GM21737 (cell line): ENCODE measurements around the gene CTBP2.

ENCODE experiments used
- ATAC-seq: cut with Tn5 transposase; IDR thresholded peaks from one replicate; pipeline ENCODE4 v1.9.1; 2021; ENCODE audit warnings: mild to moderate bottlenecking, moderate library complexity; ENCODE audit not compliant: unreplicated experiment

The CTBP2 gene

DNA sequence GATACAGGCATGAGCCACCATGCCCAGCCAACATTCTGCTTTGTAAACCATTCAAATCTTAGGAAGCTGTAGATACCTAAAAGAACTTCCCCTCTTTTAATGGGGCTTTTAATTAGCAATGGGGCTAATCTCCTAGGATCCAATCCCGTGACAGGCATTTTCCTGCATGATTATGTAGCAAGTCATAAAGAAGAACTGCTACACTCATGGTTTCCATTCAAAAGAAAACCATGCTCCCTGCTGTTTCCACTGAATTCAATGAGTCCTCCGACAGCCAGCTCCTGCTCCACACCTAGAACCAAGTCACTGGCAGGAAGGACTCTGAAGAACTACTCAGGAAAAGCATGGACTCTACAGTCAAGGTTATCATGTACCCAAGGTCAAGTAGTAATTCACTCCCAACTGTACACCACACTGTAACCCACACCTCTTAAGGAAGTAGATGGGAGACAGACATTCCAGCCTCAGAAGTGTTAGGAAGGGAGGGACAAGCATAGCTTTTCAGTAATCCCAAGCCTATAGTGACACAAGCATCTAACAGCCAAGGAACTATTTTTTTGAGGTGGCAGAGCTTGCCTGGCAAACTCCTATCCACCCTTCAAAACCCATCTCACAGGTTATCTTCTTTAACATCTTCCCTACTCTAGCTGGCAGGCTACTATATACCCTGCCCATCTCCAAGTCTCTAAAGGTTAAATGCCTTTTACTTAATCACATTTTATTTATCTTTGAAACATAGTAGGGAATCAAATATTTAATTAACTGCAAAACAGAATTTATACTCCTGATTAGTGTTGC is 47.5 kb downstream of the CTBP2 start:
- ATAC-seq = no peak

GRCh38 chr10:125111118-125111727 is 49.1 kb downstream of the CTBP2 start:
- no peak for ATAC-seq

DNA sequence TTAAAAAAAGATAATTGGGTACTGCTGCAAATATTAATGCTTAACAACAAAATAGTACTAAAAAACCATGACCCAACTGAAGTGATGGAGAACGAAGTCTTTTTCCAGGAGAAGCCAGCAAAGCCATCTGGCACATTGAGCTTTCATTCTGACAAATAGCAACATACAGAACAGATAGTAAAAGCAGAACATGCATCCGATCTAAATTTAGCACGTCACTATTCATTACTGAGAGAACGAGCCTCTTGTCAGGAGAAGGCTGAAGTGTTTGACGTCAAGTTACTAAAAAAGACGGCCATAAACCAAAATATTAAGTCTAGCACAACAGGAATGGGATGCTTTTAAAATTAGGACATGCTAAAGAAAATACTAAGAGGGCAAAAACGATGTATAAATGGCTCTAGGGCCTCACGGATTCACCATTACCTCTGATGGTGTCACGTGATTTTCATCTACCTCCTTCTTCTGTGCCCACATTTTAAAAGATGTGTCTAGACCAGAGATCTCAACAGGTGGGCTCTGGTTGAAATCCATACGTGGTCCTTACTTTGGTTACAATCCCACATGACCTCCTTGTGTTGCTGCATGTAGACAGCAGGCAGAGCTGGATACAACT is 52.3 kb downstream of the CTBP2 start:
- no peak for ATAC-seq

- ATAC-seq = no peak
These were observed 53.0 kb downstream of the CTBP2 start for GRCh38 chr10:125107166-125107949.

DNA sequence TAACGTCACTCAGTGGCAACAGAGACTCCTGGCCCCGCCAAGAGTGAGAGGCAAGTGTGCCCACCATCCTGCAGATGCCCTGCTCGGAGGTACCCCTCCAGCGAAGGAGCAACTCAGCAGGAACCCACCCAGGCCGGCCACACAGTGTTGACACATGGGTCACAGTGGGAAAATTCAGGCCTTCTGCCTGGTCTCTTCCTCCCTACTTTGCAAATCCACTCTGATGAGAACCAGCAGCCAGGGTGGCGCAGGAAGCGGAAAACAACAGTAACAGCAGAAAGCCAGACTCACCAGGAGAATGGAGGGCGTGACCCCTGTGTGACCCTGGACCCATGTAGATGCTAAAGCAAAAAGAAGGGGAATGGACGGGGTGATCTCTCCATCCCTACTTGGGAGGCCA is 53.8 kb downstream of the CTBP2 start:
- no peak for ATAC-seq

GRCh38 chr10:125105706-125106255 is 54.6 kb downstream of the CTBP2 start:
- no peak for ATAC-seq

DNA sequence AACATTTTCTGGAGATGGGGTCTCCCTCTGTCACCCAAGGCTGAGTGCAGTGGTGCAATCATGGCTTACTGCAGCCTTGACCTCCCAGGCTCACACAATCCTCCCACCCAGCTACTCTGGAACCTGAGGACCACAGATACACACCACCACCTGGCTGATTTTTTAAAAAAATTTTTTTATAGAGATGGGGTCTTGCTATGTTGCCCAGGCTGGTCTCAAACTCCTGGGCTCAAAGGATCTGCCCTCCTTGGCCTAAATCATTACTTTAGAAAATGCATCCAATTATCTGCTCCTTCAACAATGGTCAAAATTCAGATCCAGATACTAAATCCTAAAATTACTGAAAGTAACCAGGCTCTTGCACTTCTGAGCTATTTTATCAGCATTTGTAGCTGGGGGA is 55.2 kb downstream of the CTBP2 start:
- ATAC-seq = no peak

- ATAC-seq = no peak
These were observed 55.8 kb downstream of the CTBP2 start for GRCh38 chr10:125104559-125104958.

DNA sequence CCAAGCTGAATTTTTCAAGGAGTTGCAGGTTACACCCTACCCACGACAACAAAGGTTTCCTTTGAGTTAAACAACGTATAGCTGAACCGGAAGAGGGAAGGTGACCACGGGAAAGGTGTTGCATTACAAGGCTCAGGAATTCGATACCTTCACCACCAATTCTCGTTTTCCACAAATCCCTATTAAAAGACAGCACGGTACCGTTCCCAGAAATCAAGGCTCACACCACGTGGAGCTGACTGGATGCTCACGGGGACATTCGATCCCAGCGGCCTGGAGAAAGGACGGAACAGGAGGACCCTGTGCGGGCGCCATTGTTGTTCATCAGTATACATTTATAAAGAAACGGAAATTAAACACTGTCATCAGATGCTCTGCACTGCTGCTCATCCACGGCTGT is 56.4 kb downstream of the CTBP2 start:
- no peak for ATAC-seq

DNA sequence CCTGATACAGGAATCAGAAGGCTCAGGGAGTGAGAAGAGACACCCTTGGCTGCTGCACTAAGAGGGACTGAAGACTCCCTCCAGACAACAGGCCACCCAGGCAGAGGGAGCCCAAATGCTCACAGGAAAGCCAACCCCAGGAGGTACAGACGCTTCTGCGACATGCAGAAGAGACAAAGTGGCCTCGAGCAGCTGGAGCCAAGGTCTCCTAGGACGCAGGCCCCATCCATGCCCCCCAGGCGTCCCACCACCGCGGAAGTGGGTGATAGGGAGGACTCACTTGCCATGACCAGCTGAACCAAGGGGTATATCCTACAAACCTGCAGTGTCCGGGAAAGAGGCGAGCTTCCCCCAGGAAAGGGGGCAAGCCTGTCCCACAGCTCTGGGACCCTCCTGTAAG is 56.9 kb downstream of the CTBP2 start:
- ATAC-seq = no peak

DNA sequence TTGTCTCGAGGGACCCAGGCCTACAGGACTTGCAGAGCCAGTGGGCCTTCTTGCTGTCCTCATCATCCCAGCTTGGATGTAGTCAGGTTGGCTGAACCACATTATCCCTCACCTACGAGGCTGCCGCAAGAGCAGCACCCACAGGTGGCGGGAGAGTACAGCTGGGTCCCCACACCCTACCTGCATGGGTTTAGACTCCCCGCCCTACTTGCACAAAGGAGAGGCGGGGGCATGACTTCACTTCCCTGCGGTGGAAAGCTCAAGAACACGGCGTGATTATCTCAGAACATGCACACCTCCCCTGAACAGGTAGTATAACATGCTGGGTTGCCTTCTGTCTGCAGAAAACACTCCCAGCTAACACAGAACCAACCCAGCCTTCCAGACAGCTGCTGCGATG is 57.5 kb downstream of the CTBP2 start:
- no peak for ATAC-seq

DNA sequence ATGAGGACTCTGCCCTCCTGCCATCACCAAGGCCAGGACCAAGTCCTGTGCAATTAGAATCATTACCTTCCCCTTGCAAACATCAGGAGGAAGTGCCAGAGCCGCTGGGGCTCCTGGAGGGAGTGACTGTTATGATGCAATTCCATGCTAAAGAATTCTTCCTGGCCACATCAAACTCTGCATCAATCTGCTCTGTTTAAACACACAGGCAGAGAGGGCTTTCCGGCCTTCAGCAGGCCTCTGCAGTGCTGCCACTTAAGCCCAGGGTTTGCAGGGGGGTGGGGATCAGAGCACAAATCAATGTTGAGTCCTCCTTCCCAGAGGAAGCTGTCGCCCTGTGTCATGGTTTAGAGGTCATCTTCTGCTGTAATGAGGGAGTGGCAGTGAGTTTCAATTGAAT is 58.1 kb downstream of the CTBP2 start:
- no peak for ATAC-seq

GRCh38 chr10:125101581-125101980 is 58.8 kb downstream of the CTBP2 start:
- ATAC-seq = no peak

DNA sequence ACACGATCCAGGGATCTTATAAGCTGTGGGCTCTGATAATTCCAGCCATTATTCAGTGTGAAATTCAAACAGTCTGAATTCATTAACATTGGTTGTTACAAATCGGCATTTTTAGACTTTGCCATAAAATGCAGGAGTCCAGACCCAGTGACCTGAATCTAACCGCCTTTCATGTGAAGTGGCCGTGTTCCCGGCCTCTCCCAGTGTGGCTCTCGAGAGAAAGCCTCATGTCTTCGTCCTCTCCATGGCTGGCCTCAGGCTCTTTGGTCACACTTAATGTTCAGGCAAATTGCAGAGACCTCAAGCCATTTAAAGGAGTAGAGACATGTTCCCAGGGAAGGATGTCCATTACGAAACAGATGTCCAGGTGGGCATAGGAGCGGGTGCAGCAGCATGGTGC is 59.3 kb downstream of the CTBP2 start:
- no peak for ATAC-seq

DNA sequence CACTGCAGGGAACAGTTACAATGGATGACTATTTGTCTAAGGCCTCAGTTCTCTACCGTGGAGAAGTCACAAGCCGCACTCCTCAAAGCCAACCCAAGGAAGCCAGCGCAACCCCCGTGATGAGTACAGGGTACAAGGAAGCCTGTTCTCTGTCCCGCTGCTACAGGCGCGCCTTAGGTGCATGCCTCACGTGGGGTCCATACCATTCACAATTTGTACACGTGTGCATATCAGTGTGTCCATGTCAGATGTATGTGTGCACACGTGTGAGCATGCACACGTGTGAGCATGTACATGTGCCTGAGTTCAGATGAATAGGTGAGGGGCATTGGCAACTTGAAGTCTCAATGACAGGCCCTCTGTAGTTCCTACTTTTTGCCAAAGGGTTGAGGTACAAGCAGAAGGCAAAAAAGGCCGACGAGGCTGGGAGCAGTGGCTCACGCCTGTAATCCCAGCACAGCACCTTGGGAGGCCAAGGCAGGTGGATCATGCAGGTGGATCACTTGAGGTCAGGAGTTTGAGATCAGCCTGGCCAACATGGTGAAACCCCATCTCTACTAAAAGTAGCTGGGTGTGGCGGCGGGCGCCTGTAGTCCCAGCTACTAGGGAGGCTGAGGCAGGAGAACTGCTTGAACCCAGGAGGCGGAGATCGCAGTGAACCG is 62.8 kb downstream of the CTBP2 start:
- ATAC-seq = no peak

- no peak for ATAC-seq
These were observed 63.4 kb downstream of the CTBP2 start for GRCh38 chr10:125096975-125097374.

- no peak for ATAC-seq
These were observed 64.0 kb downstream of the CTBP2 start for GRCh38 chr10:125096371-125096770.

DNA sequence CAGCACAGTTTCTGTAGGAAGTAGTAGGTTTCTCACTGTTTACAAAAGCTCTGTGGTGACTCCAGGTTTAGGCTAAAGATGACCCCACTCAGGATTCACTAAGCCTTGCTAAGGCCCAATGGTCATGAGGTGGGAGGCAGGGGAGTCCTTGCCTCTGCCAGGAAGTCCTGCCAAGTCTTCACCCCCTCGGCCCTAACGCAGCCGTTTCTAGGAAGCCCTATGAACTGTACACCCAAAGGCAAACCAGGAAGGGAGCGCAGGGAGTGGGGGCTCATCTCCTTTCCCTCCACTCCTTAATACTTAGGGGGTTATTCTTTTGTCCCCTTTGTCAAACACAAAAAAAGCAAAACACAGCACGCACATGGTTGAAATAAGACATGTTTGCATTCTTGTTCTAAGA is 64.6 kb downstream of the CTBP2 start:
- ATAC-seq = no peak

- ATAC-seq = no peak
These were observed 65.1 kb downstream of the CTBP2 start for GRCh38 chr10:125095228-125095627.

GRCh38 chr10:125094806-125095205 is 65.6 kb downstream of the CTBP2 start:
- no peak for ATAC-seq
